HCT116 (cell line): ENCODE results near the gene ACTN3. TPM values are rescaled to one million over a fixed set of nuclear protein-coding genes. Genes with fewer than 3 reads are reported as not detected.

ENCODE experiments used
- ATAC-seq: fragments of 200-7000 bp; cut with Tn5 transposase; 2 replicates; pipeline ENCODE4 v1.9.1; 2020; ENCODE audit warnings: mild to moderate bottlenecking, moderate library complexity
- BruUV-seq: library from RNA; stranded (reverse); fragments of 400-500 nt; replicated peaks from 2 replicates; lab custom pipeline; 2021; lab: Mats Ljungman, UMichigan
- CTCF ChIA-PET: fragments of 300-600 bp; sonication (Branson Sonifier 250); formaldehyde crosslinking; loops from one replicate; lab custom pipeline; 2021; ENCODE audit warnings: antibody characterized with exemption; lab: Charles Lee
- POLR2A ChIA-PET: fragments of 300-600, 350-600 bp; sonication (Branson Sonifier 250); formaldehyde crosslinking; loops from one replicate; lab custom pipeline; 2021; ENCODE audit warnings: antibody characterized with exemption; lab: Charles Lee
- RAD21 ChIA-PET, 2 experiments: fragments of 300-600 bp; sonication (Branson Sonifier 250); formaldehyde crosslinking; loops; one replicate each; lab custom pipeline; 2023; ENCODE audit warnings: low total read pairs in 2 of 2; ENCODE audit not compliant: uncharacterized antibody in 2 of 2, unreplicated experiment in 2 of 2, low non-redundant PET in 1 of 2; lab: Charles Lee
- DNase-seq: peaks from one replicate; pipeline ENCODE4 v3.0.0-alpha.2; 2010; ENCODE audit warnings: low read depth, low spot score
- H2AFZ ChIP-seq: fragments of 200-600 bp; shearing (Covaris generic), sonication (generic); 2 replicates; pipeline ENCODE4 v1.6.1; 2017; ENCODE audit warnings: low read depth, mixed run types, mixed read lengths, antibody characterized with exemption, low read length; ENCODE audit not compliant: poor library complexity, severe bottlenecking
- H3K27ac ChIP-seq: 2 replicates; pipeline ENCODE4 v1.5.1; 2012; ENCODE audit warnings: low read depth, low read length
- H3K27me3 ChIP-seq: fragments of 200-600 bp; sonication (generic); 2 replicates; pipeline ENCODE4 v1.6.1; 2016; ENCODE audit warnings: mixed run types, low read length, mixed read lengths; ENCODE audit not compliant: insufficient read depth
- H3K36me3 ChIP-seq, 2 experiments: fragments of 200-500 bp in 1 of 2; fragments of 200-600 bp in 1 of 2; sonication (Bioruptor generic) in 1 of 2; sonication (generic) in 1 of 2; 2 replicates each; pipeline versions ENCODE4 v1.5.1 to v1.6.1; 2014 to 2016; ENCODE audit warnings: low read length in 2 of 2, inconsistent platforms in 1 of 2, mixed read lengths in 1 of 2, mixed run types in 1 of 2; ENCODE audit not compliant: insufficient read depth in 2 of 2, control insufficient read depth in 1 of 2
- H3K4me1 ChIP-seq, 2 experiments: fragments of 200-600 bp in 1 of 2; sonication (generic) in 1 of 2; 2 replicates each; pipeline versions ENCODE4 v1.5.1 to v1.6.1; 2012 to 2017; ENCODE audit warnings: low read length in 2 of 2, inconsistent platforms in 1 of 2, mild to moderate bottlenecking in 1 of 2, mixed read lengths in 1 of 2, mixed run types in 1 of 2, moderate library complexity in 1 of 2; ENCODE audit not compliant: insufficient read depth in 2 of 2, control insufficient read depth in 1 of 2
- H3K4me2 ChIP-seq: fragments of 200-600 bp; sonication (generic); 2 replicates; pipeline ENCODE4 v1.6.1; 2017; ENCODE audit warnings: mixed run types, low read length, mixed read lengths
- H3K4me3 ChIP-seq, 2 experiments: fragments of 200-600 bp in 1 of 2; sonication (generic) in 1 of 2; replicated peaks in 1 of 2; 2 replicates each; pipeline ENCODE4 v1.5.1; 2011 to 2016; ENCODE audit warnings: low read length in 2 of 2, control low read depth in 1 of 2, low read depth in 1 of 2, mild to moderate bottlenecking in 1 of 2, mixed read lengths in 1 of 2, mixed run types in 1 of 2
- H3K79me2 ChIP-seq: fragments of 200-600 bp; sonication (generic); 2 replicates; pipeline ENCODE4 v1.6.1; 2017; ENCODE audit warnings: mild to moderate bottlenecking, mixed run types, low read length, moderate library complexity, mixed read lengths; ENCODE audit not compliant: insufficient read depth
- H3K9ac ChIP-seq: fragments of 200-600 bp; sonication (generic); 2 replicates; pipeline ENCODE4 v1.6.1; 2016; ENCODE audit warnings: low read length, mixed read lengths
- H3K9me2 ChIP-seq: fragments of 200-600 bp; sonication (generic), shearing (Covaris generic); 2 replicates; pipeline ENCODE4 v1.6.1; 2017; ENCODE audit warnings: mixed run types, mild to moderate bottlenecking, moderate library complexity; ENCODE audit not compliant: insufficient read depth
- H3K9me3 ChIP-seq, 2 experiments: fragments of 200-500 bp in 1 of 2; fragments of 200-600 bp in 1 of 2; sonication (Bioruptor generic) in 1 of 2; sonication (generic) in 1 of 2; 2 replicates each; pipeline ENCODE4 v1.6.1; 2014 to 2017; ENCODE audit warnings: low read length in 2 of 2, mixed read lengths in 2 of 2, inconsistent platforms in 1 of 2, low read depth in 1 of 2, mild to moderate bottlenecking in 1 of 2, mixed run types in 1 of 2, moderate library complexity in 1 of 2; ENCODE audit not compliant: control insufficient read depth in 1 of 2, insufficient read depth in 1 of 2
- H4K20me1 ChIP-seq: fragments of 200-600 bp; sonication (generic), shearing (Covaris generic); 2 replicates; pipeline ENCODE4 v1.6.1; 2017; ENCODE audit warnings: mixed run types, mild to moderate bottlenecking, moderate library complexity; ENCODE audit not compliant: insufficient read depth
- CBX3 ChIP-seq: IDR thresholded peaks from 2 replicates; pipeline ENCODE4 v1.6.1; 2012; ENCODE audit warnings: low read depth
- CEBPB ChIP-seq: IDR thresholded peaks from 2 replicates; pipeline ENCODE4 v1.6.1; 2012; ENCODE audit warnings: low read depth
- EGR1 ChIP-seq: IDR thresholded peaks from 2 replicates; pipeline ENCODE4 v1.6.1; 2012; ENCODE audit warnings: low read depth
- ELF1 ChIP-seq: IDR thresholded peaks from 2 replicates; pipeline ENCODE4 v1.6.1; 2012; ENCODE audit warnings: low read depth, borderline replicate concordance
- EZH2 ChIP-seq: fragments of 200-600 bp; sonication (generic); IDR thresholded peaks from 2 replicates; pipeline ENCODE4 v1.6.1; 2017; ENCODE audit warnings: antibody characterized with exemption, mixed run types
- EZH2phosphoT487 ChIP-seq: fragments of 200-600 bp; IDR thresholded peaks from 2 replicates; pipeline ENCODE4 v1.6.1; 2018; ENCODE audit warnings: antibody characterized with exemption, borderline replicate concordance
- FOSL1 ChIP-seq: IDR thresholded peaks from 2 replicates; pipeline ENCODE4 v1.6.1; 2012; ENCODE audit warnings: low read depth
- JUND ChIP-seq: IDR thresholded peaks from 2 replicates; pipeline ENCODE4 v1.6.1; 2012
- POLR2AphosphoS5 ChIP-seq: IDR thresholded peaks from 2 replicates; pipeline ENCODE4 v1.6.1; 2011; ENCODE audit warnings: mild to moderate bottlenecking, low read depth, low read length, moderate library complexity
- SIN3A ChIP-seq: IDR thresholded peaks from 2 replicates; pipeline ENCODE4 v1.6.1; 2012; ENCODE audit warnings: low read depth
- SP1 ChIP-seq: IDR thresholded peaks from 2 replicates; pipeline ENCODE4 v1.6.1; 2012; ENCODE audit warnings: low read depth
- SRF ChIP-seq: IDR thresholded peaks from 2 replicates; pipeline ENCODE4 v1.6.1; 2012; ENCODE audit warnings: low read depth
- YY1 ChIP-seq: IDR thresholded peaks from 2 replicates; pipeline ENCODE4 v1.6.1; 2011; ENCODE audit warnings: low read length, low read depth, moderate library complexity, mild to moderate bottlenecking; ENCODE audit not compliant: insufficient replicate concordance; ENCODE audit errors: extremely low read depth
- ZFX ChIP-seq: fragments of 450-650 bp; IDR thresholded peaks from 2 replicates; pipeline ENCODE4 v1.6.1; 2017
- ZNF274 ChIP-seq: fragments of 200-500 bp; sonication (Bioruptor generic); IDR thresholded peaks from 2 replicates; pipeline ENCODE4 v1.6.1; 2014; ENCODE audit warnings: mild to moderate bottlenecking, low read depth, low read length, inconsistent platforms
- intact Hi-C: fragments of 100-400 bp; cut with micrococcal nuclease; formaldehyde crosslinking; loops from 2 replicates; pipeline ENCODE4 v1.10.0; 2022
- total RNA-seq: library from RNA; stranded (reverse); gene quantifications from one replicate; pipeline ENCODE4 v1.2.1, GENCODE V29; 2021; ENCODE audit not compliant: unreplicated experiment
- TF ChIP-seq, protein P1 (sequence below), 3 experiments: fragments of 200-600 bp in 1 of 3; sonication (generic) in 1 of 3; IDR thresholded peaks in 2 of 3; conservative IDR thresholded peaks in 1 of 3; 2 replicates each; pipeline ENCODE4 v1.5.1; 2012 to 2017; ENCODE audit warnings: low read depth in 2 of 3, low read length in 2 of 3, antibody characterized with exemption in 1 of 3, borderline replicate concordance in 1 of 3, control low read depth in 1 of 3, mild to moderate bottlenecking in 1 of 3, mixed read lengths in 1 of 3, mixed run types in 1 of 3, moderate library complexity in 1 of 3; ENCODE audit not compliant: insufficient read depth in 1 of 3
- TF ChIP-seq, protein P2 (sequence below): IDR thresholded peaks from 2 replicates; pipeline ENCODE4 v1.6.1; 2011; ENCODE audit warnings: mild to moderate bottlenecking, low read length, moderate library complexity; ENCODE audit not compliant: insufficient replicate concordance; ENCODE audit errors: extremely low read depth
- TF ChIP-seq, protein P3 (sequence below): IDR thresholded peaks from 2 replicates; pipeline ENCODE4 v1.6.1; 2012; ENCODE audit warnings: low read depth
- TF ChIP-seq, protein P4 (sequence below): IDR thresholded peaks from 2 replicates; pipeline ENCODE4 v1.6.1; 2012
- TF ChIP-seq, protein P5 (sequence below): IDR thresholded peaks from 2 replicates; pipeline ENCODE4 v1.6.1; 2012

ACTN3 gene
- total RNA-seq, 1 experiment from 2014 or later, result not detected

DNA sequence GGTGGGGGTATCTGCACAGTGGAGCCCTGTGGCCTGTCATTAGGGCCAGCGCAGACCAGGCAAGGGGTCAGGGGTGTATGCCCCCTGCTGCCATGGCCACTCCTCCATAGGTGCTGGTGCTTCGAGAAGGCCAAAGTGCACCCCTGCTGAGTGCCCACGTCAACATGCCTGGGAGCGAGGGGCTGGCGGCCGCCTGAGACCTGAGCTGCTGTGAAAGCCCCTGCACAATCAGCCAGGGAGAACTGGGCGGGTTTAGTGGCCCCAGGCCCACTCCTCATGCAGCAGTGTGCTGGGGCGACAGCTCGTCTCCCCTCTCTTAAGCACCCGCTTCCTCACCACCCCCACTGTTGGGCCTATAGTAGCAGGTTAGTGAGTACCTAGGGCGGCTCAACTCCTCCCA lies 14.9 kb upstream of the ACTN3 start:
- no peak for DNase-seq
- Histone ChIP-seq H3K4me3 (no peak overlapping the region), H2AFZ (no peak overlapping the region), H3K36me3 (no peaks in the 10 kb centered on the region; a peak in 1 of 4 replicates), H3K4me2 (no peak overlapping the region), H3K9ac (no peak overlapping the region), H3K9me2 (no peaks in the 10 kb centered on the region), H3K27me3 (no peaks in the 10 kb centered on the region), H3K4me1 (no peaks in the 10 kb centered on the region), H4K20me1 (no peaks in the 10 kb centered on the region), H3K79me2 (no peaks in the 10 kb centered on the region), H3K9me3 (no peaks in the 10 kb centered on the region), H3K27ac (no peak overlapping the region)
- RAD21 ChIA-PET, result no interaction called here
- TF ChIP-seq, protein P1, sequence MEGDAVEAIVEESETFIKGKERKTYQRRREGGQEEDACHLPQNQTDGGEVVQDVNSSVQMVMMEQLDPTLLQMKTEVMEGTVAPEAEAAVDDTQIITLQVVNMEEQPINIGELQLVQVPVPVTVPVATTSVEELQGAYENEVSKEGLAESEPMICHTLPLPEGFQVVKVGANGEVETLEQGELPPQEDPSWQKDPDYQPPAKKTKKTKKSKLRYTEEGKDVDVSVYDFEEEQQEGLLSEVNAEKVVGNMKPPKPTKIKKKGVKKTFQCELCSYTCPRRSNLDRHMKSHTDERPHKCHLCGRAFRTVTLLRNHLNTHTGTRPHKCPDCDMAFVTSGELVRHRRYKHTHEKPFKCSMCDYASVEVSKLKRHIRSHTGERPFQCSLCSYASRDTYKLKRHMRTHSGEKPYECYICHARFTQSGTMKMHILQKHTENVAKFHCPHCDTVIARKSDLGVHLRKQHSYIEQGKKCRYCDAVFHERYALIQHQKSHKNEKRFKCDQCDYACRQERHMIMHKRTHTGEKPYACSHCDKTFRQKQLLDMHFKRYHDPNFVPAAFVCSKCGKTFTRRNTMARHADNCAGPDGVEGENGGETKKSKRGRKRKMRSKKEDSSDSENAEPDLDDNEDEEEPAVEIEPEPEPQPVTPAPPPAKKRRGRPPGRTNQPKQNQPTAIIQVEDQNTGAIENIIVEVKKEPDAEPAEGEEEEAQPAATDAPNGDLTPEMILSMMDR (IDR thresholded peaks at IDR 0.05 in 2 of 3, conservative IDR thresholded peaks at IDR 0.05 in 1 of 3; ENCODE audit: borderline replicate concordance in 1 of 3, insufficient read depth in 1 of 3, low read depth in 2 of 3, low read length in 2 of 3), result no peak
- TF ChIP-seq EZH2 (no peak), FOSL1 (no peak), YY1 (no peak), CBX3 (no peak), ZFX (no peak), ELF1 (no peak), JUND (no peak), ZNF274 (no peak), SIN3A (no peak), CEBPB (no peak), EZH2phosphoT487 (no peak), SRF (no peak), POLR2AphosphoS5 (no peak), SP1 (no peak), EGR1 (no peak)
- TF ChIP-seq, protein P2, sequence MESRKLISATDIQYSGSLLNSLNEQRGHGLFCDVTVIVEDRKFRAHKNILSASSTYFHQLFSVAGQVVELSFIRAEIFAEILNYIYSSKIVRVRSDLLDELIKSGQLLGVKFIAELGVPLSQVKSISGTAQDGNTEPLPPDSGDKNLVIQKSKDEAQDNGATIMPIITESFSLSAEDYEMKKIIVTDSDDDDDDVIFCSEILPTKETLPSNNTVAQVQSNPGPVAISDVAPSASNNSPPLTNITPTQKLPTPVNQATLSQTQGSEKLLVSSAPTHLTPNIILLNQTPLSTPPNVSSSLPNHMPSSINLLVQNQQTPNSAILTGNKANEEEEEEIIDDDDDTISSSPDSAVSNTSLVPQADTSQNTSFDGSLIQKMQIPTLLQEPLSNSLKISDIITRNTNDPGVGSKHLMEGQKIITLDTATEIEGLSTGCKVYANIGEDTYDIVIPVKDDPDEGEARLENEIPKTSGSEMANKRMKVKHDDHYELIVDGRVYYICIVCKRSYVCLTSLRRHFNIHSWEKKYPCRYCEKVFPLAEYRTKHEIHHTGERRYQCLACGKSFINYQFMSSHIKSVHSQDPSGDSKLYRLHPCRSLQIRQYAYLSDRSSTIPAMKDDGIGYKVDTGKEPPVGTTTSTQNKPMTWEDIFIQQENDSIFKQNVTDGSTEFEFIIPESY, result no peak
- TF ChIP-seq, protein P3, sequence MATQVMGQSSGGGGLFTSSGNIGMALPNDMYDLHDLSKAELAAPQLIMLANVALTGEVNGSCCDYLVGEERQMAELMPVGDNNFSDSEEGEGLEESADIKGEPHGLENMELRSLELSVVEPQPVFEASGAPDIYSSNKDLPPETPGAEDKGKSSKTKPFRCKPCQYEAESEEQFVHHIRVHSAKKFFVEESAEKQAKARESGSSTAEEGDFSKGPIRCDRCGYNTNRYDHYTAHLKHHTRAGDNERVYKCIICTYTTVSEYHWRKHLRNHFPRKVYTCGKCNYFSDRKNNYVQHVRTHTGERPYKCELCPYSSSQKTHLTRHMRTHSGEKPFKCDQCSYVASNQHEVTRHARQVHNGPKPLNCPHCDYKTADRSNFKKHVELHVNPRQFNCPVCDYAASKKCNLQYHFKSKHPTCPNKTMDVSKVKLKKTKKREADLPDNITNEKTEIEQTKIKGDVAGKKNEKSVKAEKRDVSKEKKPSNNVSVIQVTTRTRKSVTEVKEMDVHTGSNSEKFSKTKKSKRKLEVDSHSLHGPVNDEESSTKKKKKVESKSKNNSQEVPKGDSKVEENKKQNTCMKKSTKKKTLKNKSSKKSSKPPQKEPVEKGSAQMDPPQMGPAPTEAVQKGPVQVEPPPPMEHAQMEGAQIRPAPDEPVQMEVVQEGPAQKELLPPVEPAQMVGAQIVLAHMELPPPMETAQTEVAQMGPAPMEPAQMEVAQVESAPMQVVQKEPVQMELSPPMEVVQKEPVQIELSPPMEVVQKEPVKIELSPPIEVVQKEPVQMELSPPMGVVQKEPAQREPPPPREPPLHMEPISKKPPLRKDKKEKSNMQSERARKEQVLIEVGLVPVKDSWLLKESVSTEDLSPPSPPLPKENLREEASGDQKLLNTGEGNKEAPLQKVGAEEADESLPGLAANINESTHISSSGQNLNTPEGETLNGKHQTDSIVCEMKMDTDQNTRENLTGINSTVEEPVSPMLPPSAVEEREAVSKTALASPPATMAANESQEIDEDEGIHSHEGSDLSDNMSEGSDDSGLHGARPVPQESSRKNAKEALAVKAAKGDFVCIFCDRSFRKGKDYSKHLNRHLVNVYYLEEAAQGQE, result no peak
- TF ChIP-seq, protein P4, sequence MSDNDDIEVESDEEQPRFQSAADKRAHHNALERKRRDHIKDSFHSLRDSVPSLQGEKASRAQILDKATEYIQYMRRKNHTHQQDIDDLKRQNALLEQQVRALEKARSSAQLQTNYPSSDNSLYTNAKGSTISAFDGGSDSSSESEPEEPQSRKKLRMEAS, result no peak
- TF ChIP-seq, protein P5, sequence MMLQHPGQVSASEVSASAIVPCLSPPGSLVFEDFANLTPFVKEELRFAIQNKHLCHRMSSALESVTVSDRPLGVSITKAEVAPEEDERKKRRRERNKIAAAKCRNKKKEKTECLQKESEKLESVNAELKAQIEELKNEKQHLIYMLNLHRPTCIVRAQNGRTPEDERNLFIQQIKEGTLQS, result no peak
- POLR2A ChIA-PET, result no interaction called here
- ATAC-seq, result no peak
- BruUV-seq, result no TSS peak
- intact Hi-C loops, result no loop called here
- CTCF ChIA-PET, result no interaction called here
